H1 (cell line): ENCODE measurements around the gene HJURP. TPM values are rescaled to one million over a fixed set of nuclear protein-coding genes. Genes with fewer than 3 reads are reported as not detected.

Experiments used
- JUN ChIP-seq: IDR thresholded peaks from 2 replicates; pipeline ENCODE4 v1.6.1; 2011; ENCODE audit warnings: low read depth, mild to moderate bottlenecking, improper control_type of control experiment, low read length
- PHF8 ChIP-seq: fragments of 200-600 bp; sonication (generic); conservative IDR thresholded peaks from 2 replicates; pipeline ENCODE4 v1.7.1; 2012; ENCODE audit warnings: low read depth, mild to moderate bottlenecking, inconsistent platforms, low read length, moderate library complexity
- polyA plus RNA-seq, 7 experiments: library from polyadenylated mRNA; depleted of rRNA in 3 of 7; stranded (reverse) in 5 of 7; unstranded in 2 of 7; fragments of >200 nt in 5 of 7; fragments of 200-250 nt in 2 of 7; gene quantifications; 1 replicate in 5 of 7; 2 replicates in 1 of 7; 4 replicates in 1 of 7; pipeline versions ENCODE4 v1.2.1 to v1.2.3, GENCODE V29; 2011 to 2013; ENCODE audit warnings: missing spikeins in 2 of 7, mixed read lengths in 2 of 7
- total RNA-seq: library from RNA; stranded (reverse); fragmentation: NEBNext Ultra II Directional; extraction: Animal tissue kit (Norgen Biotek cat#: 25700); gene quantifications from 2 replicates; pipeline ENCODE4 v1.2.1, GENCODE V29; 2021

The HJURP gene
- total and polyA plus RNA-seq, 2 of the 8 experiments (the other 6 are each of a cell fraction or from before 2014, with no cell fraction given), result 49.3 to 60.5 TPM

DNA sequence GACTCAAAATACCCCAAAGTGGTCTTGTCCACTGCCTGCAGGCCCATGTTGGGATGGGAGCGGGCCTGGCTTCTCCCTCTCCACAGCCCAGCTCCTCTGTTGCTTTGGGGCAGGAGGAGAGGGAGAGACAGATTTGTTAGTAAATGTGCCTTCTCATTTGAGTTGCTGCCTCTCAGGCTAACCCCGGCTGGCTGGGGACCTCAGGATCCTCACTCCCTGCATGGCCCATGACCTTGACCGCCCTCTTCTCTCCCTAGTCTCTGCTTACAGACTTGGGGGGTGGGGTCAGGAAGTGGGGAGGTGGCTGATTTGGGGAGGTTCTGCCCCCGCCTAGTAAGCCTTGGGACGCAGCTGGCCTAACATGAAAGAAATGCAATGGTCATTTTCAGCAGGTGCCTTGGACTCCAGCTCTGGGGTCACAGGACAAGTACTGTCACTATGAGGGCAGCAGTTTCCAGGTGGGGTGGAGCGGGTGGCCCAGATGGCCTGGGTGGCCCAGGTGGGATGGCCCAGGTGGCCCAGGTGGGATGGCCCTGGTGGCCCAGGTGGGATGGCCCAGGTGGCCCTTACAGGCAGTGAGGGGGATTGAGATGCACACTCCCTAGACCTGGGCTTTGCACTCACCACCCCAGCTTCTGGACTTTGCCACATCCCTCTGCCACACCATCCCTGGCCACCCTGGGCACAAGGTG is 24.1 kb downstream of the HJURP start (continued):
- TF ChIP-seq JUN, result no peak
- TF ChIP-seq PHF8, result no peak
